MM.1S (cell line): Measurements from ENCODE around the gene CNEP1R1.

Source experiments
- EZH2 ChIP-seq: fragments of 300-600 bp; sonication (generic); optimal IDR thresholded peaks from 2 replicates; pipeline ENCODE3; 2017; ENCODE audit warnings: low read depth, mild to moderate bottlenecking, antibody characterized with exemption, low read length, mixed read lengths
- EZH2phosphoT487 ChIP-seq: fragments of 300-600 bp; sonication (generic); IDR thresholded peaks from 2 replicates; pipeline ENCODE4 v1.6.1; 2018; ENCODE audit warnings: antibody characterized with exemption, low read length
- TF ChIP-seq, protein P1 (sequence below): fragments of 300-600 bp; sonication (generic); IDR thresholded peaks from 2 replicates; pipeline ENCODE4 v1.5.1; 2016; ENCODE audit warnings: antibody characterized with exemption, low read length, mixed read lengths

DNA sequence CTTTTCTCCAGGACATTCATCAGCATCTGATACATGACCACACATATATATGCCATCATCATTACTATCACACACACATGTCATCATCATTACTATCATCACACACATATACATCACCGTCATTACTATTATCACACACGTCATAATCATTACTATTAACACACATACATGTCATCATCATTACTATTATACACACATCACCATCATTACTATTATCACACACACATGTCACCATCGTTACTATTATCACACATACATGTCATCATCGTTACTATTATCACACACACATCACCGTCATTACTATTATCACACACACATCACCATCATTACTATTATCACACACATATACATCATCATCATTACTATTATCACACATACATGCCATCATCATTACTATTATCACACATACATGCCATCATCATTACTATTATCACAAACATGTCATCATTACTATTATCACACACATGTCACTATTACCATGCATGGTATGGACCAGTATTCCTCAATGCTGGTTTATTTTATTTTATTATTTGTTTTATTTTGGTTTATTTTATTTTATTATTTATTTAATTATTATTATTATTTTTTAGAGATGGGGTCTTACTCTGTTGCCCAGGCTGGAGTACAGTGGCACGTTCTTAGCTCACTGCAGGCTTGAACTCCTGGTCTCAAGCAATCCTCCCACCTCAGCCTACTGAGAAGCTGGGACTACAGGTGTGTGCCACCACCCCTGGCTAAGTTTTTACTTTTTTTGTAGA lies 46.3 kb upstream of the CNEP1R1 start:
- TF ChIP-seq EZH2 (no peak), EZH2phosphoT487 (no peak)
- TF ChIP-seq, protein P1, sequence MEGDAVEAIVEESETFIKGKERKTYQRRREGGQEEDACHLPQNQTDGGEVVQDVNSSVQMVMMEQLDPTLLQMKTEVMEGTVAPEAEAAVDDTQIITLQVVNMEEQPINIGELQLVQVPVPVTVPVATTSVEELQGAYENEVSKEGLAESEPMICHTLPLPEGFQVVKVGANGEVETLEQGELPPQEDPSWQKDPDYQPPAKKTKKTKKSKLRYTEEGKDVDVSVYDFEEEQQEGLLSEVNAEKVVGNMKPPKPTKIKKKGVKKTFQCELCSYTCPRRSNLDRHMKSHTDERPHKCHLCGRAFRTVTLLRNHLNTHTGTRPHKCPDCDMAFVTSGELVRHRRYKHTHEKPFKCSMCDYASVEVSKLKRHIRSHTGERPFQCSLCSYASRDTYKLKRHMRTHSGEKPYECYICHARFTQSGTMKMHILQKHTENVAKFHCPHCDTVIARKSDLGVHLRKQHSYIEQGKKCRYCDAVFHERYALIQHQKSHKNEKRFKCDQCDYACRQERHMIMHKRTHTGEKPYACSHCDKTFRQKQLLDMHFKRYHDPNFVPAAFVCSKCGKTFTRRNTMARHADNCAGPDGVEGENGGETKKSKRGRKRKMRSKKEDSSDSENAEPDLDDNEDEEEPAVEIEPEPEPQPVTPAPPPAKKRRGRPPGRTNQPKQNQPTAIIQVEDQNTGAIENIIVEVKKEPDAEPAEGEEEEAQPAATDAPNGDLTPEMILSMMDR = no peak
